ENCODE measurements around the gene BACH1. TPM values are rescaled to one million over a fixed set of nuclear protein-coding genes. Genes with fewer than 3 reads are reported as not detected.

Gene BACH1
- total and polyA plus RNA-seq, 10 of the 15 experiments (the other 5 are each of a cell fraction or from before 2014, with no cell fraction given) = 3.2 to 25.7 (median 10.5) TPM

- ChIA-PET POLR2A (no interaction called here), RAD21 (ENCODE audit: unreplicated experiment) (interaction anchor here (1.2 kb wide), 1 partner anchor 33 kb away, joined by 3 read pairs; no protein-coding TSS in a partner anchor), CTCF (interaction anchor here (0.6 to 1.0 kb wide), 4 partner anchors 15 to 555 kb away, joined by 3 to 5 read pairs (median 4); no protein-coding TSS in a partner anchor), SMC1A (ENCODE audit: uncharacterized antibody, unreplicated experiment) (interaction anchor here (0.6 to 1.8 kb wide), 2 partner anchors 15 to 185 kb away, joined by 3 to 5 read pairs; no protein-coding TSS in a partner anchor)
- ATAC-seq (no peak), FAIRE-seq (no peak), DNase-seq (ENCODE audit: low read depth, low spot score) (no peak)
- H3K4me3 ChIP-seq = no peak overlapping the region
- H4K20me1 ChIP-seq (ENCODE audit: control insufficient read depth, insufficient read depth) = no peaks in the 10 kb centered on the region
- no peaks in the 10 kb centered on the region for H3K79me2 ChIP-seq (ENCODE audit: control insufficient read depth, insufficient read depth, low read length)
- no peak overlapping the region for H3K27ac ChIP-seq (ENCODE audit: control insufficient read depth, insufficient read depth)
- 97% methylated on average over 2 of the region's 2 CpGs for WGBS (ENCODE audit: insufficient coverage, insufficient replicate concordance, low lambda C conversion rate, missing lambda C conversion rate)
- H3K4me1 ChIP-seq (ENCODE audit: control insufficient read depth, insufficient read depth, low read length) = no peaks in the 10 kb centered on the region
- no peak overlapping the region for H3K4me2 ChIP-seq (ENCODE audit: control insufficient read depth, insufficient read depth)
- no peak overlapping the region for H3K9ac ChIP-seq (ENCODE audit: control insufficient read depth, insufficient read depth, low read length)
- in situ Hi-C loops (cut with MboI) (no loop called here), intact Hi-C loops (cut with micrococcal nuclease; ENCODE audit: unreplicated experiment) (no loop called here)
- H3K27me3 ChIP-seq (replicated peaks in 1 of 2; ENCODE audit: control insufficient read depth in 2 of 2, insufficient read depth in 2 of 2, low read length in 1 of 2) = no peaks in the 10 kb centered on the region
- no peak overlapping the region for H2AFZ ChIP-seq (ENCODE audit: control insufficient read depth, low read depth, low read length)
- TF ChIP-seq MEF2A (IDR thresholded peaks at IDR 0.05; ENCODE audit: insufficient read depth, low read depth, low read length) = no peak
- H3K36me3 ChIP-seq (ENCODE audit: control insufficient read depth in 2 of 2, insufficient read depth in 2 of 2, low read length in 1 of 2) = no peaks in the 10 kb centered on the region
- no peaks in the 10 kb centered on the region; the same call in 2 of the 3 replicates for H3K9me3 ChIP-seq (replicated peaks; ENCODE audit: control insufficient read depth, insufficient read depth, low read length)
- no TSS peak for BruUV-seq (replicated peaks)
These were observed 95.3 kb downstream of the BACH1 start for GRCh38 chr21:29394051-29394450.

Other genes starting within 250 kb of the BACH1 start
- gene CCT8, start 225.3 kb upstream of the BACH1 start, total RNA-seq (2014; rRNA removed) = 321 and 373 TPM in 2 replicates
- 454 and 466 TPM in 2 replicates for gene CCT8, start 225.3 kb upstream of the BACH1 start, total RNA-seq (2014; rRNA removed; fragmentation: Illumina TruSeq; extraction: Trizol)
- gene CCT8, start 225.3 kb upstream of the BACH1 start, total RNA-seq (2021) = 343 and 351 TPM in 2 replicates
- 402 and 618 TPM in 2 replicates for gene CCT8, start 225.3 kb upstream of the BACH1 start, polyA plus RNA-seq (2011; rRNA removed)
- gene CCT8, start 225.3 kb upstream of the BACH1 start, polyA plus RNA-seq (2014; fragmentation: Illumina TruSeq; extraction: Trizol) = 476 and 541 TPM in 2 replicates
- gene CCT8, start 225.3 kb upstream of the BACH1 start, polyA plus RNA-seq (2014; fragmentation: Nextera tagmentation; extraction: Ambion mirVana) = 100 to 1,000 TPM; 510 to 696 TPM
- gene CCT8, start 225.3 kb upstream of the BACH1 start, polyA plus RNA-seq (2014; rRNA removed) = 293 and 348 TPM in 2 replicates
- 100 to 1,000 TPM; 515 TPM for gene CCT8, start 225.3 kb upstream of the BACH1 start, polyA plus RNA-seq (2016; fragmentation: Nextera tagmentation; extraction: Ambion mirVana)
- 5.6 TPM in 2 replicates for gene MAP3K7CL, start 168.3 kb upstream of the BACH1 start, total RNA-seq (2014; rRNA removed)
- 5.5 and 5.8 TPM in 2 replicates for gene MAP3K7CL, start 168.3 kb upstream of the BACH1 start, total RNA-seq (2014; rRNA removed; fragmentation: Illumina TruSeq; extraction: Trizol)
- 6.2 and 7.7 TPM in 2 replicates for gene MAP3K7CL, start 168.3 kb upstream of the BACH1 start, total RNA-seq (2021)
- gene MAP3K7CL, start 168.3 kb upstream of the BACH1 start, polyA plus RNA-seq (2011; rRNA removed) = 13.3 and 14.2 TPM in 2 replicates
- 7.3 and 7.4 TPM in 2 replicates for gene MAP3K7CL, start 168.3 kb upstream of the BACH1 start, polyA plus RNA-seq (2014; fragmentation: Illumina TruSeq; extraction: Trizol)
- gene MAP3K7CL, start 168.3 kb upstream of the BACH1 start, polyA plus RNA-seq (2014; fragmentation: Nextera tagmentation; extraction: Ambion mirVana) = 10 to 100 TPM; 13.1 to 19.7 TPM
- gene MAP3K7CL, start 168.3 kb upstream of the BACH1 start, polyA plus RNA-seq (2014; rRNA removed) = 3.2 and 4.2 TPM in 2 replicates
- 1 to 10 TPM; 4.2 to 5.8 TPM for gene MAP3K7CL, start 168.3 kb upstream of the BACH1 start, polyA plus RNA-seq (2016; fragmentation: Nextera tagmentation; extraction: Ambion mirVana)

Measured in GM12878 (cell line).